ENCODE results near the gene DNAH11.

- no peak for TF ChIP-seq CTCF (IDR thresholded peaks at IDR 0.05)
- TF ChIP-seq POLR2AphosphoS5 (IDR thresholded peaks at IDR 0.05; ENCODE audit: insufficient read depth in 1 of 2, low read depth in 1 of 2), result no peak
- no peak for TF ChIP-seq POLR2A (IDR thresholded peaks at IDR 0.05)
Observed at GRCh38 chr7:21941611-21942141, 398.8 kb downstream of the DNAH11 start.

Measured in vagina (tissue), 2 donors.